ENCODE data around the gene MSL1. TPM values are rescaled to one million over a fixed set of nuclear protein-coding genes. Genes with fewer than 3 reads are reported as not detected.
A peak's percentile ranks its signal among the peaks of the same experiment; 100 is the strongest.

Gene MSL1
- total and polyA plus RNA-seq, 2 of the 13 experiments (the other 11 are each of a cell fraction or from before 2014, with no cell fraction given), result 63.8 to 88.5 TPM

DNA sequence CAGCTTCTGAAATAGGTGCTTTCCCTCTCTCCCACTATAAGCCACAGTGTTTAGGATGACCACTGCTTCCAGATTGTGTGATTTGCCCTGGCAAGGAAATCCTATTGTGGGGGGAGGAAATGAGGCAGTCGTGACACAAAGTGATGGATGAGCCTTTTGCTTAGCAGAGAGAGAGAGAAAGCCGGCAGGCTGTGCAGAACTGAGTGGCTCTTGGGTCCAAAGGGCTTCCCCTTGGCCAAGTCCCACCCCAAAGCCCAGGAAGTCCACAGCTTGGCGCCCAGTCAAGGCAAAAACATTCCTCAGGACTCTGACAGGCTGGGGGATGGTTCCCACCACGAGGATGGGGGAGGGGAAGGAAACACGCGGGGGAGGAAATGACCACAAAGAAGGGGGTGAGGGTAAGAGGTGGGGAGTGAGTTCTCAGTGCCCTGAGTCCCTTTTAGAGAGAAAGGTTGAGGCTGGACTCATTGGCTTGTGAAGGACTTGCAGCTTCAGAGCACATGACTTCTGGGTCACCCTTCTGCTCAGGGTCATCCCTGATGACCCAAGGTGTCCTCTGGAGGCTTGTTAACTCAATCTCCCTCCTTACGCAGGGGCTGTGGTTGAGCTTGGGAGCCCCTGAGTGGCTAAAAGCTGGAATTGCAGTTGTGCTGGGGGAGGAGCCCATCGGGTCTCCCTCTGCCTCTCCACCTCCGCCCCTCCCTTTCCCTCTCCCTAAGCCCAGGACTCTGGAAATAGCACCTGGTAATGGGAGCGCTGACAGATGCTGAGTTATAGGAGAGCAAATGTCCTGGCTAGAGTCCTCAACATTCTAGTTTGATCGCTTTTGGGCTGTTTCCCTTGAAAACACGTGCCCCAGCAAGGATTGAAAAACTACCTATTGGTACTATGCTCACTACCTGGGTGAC is 10.3 kb upstream of the MSL1 start (continued):
- TF ChIP-seq, protein P1, sequence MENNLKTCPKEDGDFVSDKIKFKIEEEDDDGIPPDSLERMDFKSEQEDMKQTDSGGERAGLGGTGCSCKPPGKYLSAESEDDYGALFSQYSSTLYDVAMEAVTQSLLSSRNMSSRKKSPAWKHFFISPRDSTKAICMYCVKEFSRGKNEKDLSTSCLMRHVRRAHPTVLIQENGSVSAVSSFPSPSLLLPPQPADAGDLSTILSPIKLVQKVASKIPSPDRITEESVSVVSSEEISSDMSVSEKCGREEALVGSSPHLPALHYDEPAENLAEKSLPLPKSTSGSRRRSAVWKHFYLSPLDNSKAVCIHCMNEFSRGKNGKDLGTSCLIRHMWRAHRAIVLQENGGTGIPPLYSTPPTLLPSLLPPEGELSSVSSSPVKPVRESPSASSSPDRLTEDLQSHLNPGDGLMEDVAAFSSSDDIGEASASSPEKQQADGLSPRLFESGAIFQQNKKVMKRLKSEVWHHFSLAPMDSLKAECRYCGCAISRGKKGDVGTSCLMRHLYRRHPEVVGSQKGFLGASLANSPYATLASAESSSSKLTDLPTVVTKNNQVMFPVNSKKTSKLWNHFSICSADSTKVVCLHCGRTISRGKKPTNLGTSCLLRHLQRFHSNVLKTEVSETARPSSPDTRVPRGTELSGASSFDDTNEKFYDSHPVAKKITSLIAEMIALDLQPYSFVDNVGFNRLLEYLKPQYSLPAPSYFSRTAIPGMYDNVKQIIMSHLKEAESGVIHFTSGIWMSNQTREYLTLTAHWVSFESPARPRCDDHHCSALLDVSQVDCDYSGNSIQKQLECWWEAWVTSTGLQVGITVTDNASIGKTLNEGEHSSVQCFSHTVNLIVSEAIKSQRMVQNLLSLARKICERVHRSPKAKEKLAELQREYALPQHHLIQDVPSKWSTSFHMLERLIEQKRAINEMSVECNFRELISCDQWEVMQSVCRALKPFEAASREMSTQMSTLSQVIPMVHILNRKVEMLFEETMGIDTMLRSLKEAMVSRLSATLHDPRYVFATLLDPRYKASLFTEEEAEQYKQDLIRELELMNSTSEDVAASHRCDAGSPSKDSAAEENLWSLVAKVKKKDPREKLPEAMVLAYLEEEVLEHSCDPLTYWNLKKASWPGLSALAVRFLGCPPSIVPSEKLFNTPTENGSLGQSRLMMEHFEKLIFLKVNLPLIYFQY (CRISPR knock-in tag; IDR thresholded peaks at IDR 0.05; ENCODE audit: borderline replicate concordance), result peak; percentile 80
- TF ChIP-seq ONECUT2 (CRISPR knock-in tag; IDR thresholded peaks at IDR 0.05) (no peak), REL (CRISPR knock-in tag; conservative IDR thresholded peaks at IDR 0.05) (no peak), ZNF354B (CRISPR knock-in tag; IDR thresholded peaks at IDR 0.05) (no peak), ZNF256 (CRISPR knock-in tag; conservative IDR thresholded peaks at IDR 0.05) (no peak), ADNP (CRISPR knock-in tag; IDR thresholded peaks at IDR 0.05) (no peak), MTA3 (CRISPR knock-in tag; IDR thresholded peaks at IDR 0.05) (no peak), AGO2 (optimal IDR thresholded peaks at IDR 0.05; ENCODE audit: low read depth, low read length) (no peak), NFKB2 (CRISPR knock-in tag; IDR thresholded peaks at IDR 0.05; ENCODE audit: borderline replicate concordance) (peak; percentile 33; the same call in 1 of the 2 replicates), KDM4B (CRISPR knock-in tag; IDR thresholded peaks at IDR 0.05) (peak; percentile 80; the same call in 1 of the 2 replicates), CEBPB (IDR thresholded peaks at IDR 0.05; ENCODE audit: borderline replicate concordance, low read depth, low read length) (no peak), ZNF224 (CRISPR knock-in tag; IDR thresholded peaks at IDR 0.05) (no peak), ISX (CRISPR knock-in tag; conservative IDR thresholded peaks at IDR 0.05) (no peak), YEATS2 (CRISPR knock-in tag; IDR thresholded peaks at IDR 0.05; ENCODE audit: borderline replicate concordance) (peak; percentile 53; the same call in 1 of the 2 replicates), ZIK1 (CRISPR knock-in tag; IDR thresholded peaks at IDR 0.05; ENCODE audit: borderline replicate concordance, low read depth) (0 out of 2 replicates have a peak, but pooled peaks have one; percentile 65), RBM22 (optimal IDR thresholded peaks at IDR 0.05; ENCODE audit: low read length) (peak; percentile 23), MIER3 (CRISPR knock-in tag; IDR thresholded peaks at IDR 0.05; ENCODE audit: borderline replicate concordance) (peak; percentile 77; the same call in 1 of the 2 replicates)
- TF ChIP-seq, protein P2, sequence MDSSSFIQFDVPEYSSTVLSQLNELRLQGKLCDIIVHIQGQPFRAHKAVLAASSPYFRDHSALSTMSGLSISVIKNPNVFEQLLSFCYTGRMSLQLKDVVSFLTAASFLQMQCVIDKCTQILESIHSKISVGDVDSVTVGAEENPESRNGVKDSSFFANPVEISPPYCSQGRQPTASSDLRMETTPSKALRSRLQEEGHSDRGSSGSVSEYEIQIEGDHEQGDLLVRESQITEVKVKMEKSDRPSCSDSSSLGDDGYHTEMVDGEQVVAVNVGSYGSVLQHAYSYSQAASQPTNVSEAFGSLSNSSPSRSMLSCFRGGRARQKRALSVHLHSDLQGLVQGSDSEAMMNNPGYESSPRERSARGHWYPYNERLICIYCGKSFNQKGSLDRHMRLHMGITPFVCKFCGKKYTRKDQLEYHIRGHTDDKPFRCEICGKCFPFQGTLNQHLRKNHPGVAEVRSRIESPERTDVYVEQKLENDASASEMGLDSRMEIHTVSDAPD (CRISPR knock-in tag; IDR thresholded peaks at IDR 0.05), result 0 out of 2 replicates have a peak, but pooled peaks have one; percentile 44
- TF ChIP-seq, protein P3, sequence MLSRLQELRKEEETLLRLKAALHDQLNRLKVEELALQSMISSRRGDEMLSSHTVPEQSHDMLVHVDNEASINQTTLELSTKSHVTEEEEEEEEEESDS (CRISPR knock-in tag; IDR thresholded peaks at IDR 0.05; ENCODE audit: borderline replicate concordance), result no peak
- TF ChIP-seq, protein P4, sequence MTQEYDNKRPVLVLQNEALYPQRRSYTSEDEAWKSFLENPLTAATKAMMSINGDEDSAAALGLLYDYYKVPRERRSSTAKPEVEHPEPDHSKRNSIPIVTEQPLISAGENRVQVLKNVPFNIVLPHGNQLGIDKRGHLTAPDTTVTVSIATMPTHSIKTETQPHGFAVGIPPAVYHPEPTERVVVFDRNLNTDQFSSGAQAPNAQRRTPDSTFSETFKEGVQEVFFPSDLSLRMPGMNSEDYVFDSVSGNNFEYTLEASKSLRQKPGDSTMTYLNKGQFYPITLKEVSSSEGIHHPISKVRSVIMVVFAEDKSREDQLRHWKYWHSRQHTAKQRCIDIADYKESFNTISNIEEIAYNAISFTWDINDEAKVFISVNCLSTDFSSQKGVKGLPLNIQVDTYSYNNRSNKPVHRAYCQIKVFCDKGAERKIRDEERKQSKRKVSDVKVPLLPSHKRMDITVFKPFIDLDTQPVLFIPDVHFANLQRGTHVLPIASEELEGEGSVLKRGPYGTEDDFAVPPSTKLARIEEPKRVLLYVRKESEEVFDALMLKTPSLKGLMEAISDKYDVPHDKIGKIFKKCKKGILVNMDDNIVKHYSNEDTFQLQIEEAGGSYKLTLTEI (CRISPR knock-in tag; conservative IDR thresholded peaks at IDR 0.05), result no peak
- TF ChIP-seq, protein P5, sequence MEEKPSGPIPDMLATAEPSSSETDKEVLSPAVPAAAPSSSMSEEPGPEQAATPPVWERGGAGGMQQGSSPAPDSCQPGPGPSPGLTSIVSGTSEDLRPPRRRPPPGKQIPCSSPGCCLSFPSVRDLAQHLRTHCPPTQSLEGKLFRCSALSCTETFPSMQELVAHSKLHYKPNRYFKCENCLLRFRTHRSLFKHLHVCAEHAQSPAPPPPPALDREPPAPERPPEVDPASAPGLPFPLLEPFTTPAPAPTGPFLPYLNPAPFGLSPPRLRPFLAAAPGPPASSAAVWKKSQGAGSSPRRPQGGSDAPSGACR (CRISPR knock-in tag; IDR thresholded peaks at IDR 0.05), result peak; percentile 88; the same call in 1 of the 2 replicates
